HG02938 (cell line): Measurements from ENCODE around the gene MSH4.
A peak's percentile ranks its signal among the peaks of the same experiment; 100 is the strongest.
"Not testable (repeated sequence)": the region's sequence is repeated elsewhere in the genome, so short reads cannot be mapped to it uniquely, and the experiment has no call there.

Experiments used
- ATAC-seq: cut with Tn5 transposase; IDR thresholded peaks from one replicate; pipeline ENCODE4 v1.9.1; 2021; ENCODE audit warnings: mild to moderate bottlenecking, moderate library complexity; ENCODE audit not compliant: unreplicated experiment

The MSH4 gene

GRCh38 chr1:75796376-75797272, at the start of gene MSH4:
Gene MSH4, plus strand, starts transcription at chr1:75796882. Its CDS starts 104 bp downstream, at chr1:75796986.
- ATAC-seq: no peak

- ATAC-seq: not testable (repeated sequence)
Measured at GRCh38 chr1:75757210-75757609, 39.5 kb upstream of the MSH4 start.

- not testable (repeated sequence) for ATAC-seq
Measured at GRCh38 chr1:75758543-75758942, 38.1 kb upstream of the MSH4 start.

- ATAC-seq: no peak
Measured at GRCh38 chr1:75764057-75764655, 32.5 kb upstream of the MSH4 start.

GRCh38 chr1:75765697-75766355, 30.9 kb upstream of the MSH4 start:
- ATAC-seq: no peak

GRCh38 chr1:75768016-75768415, 28.7 kb upstream of the MSH4 start:
- no peak for ATAC-seq

GRCh38 chr1:75770761-75771160, 25.9 kb upstream of the MSH4 start:
- ATAC-seq: no peak

GRCh38 chr1:75771978-75772377, 24.7 kb upstream of the MSH4 start:
- no peak for ATAC-seq

GRCh38 chr1:75777812-75778211, 18.9 kb upstream of the MSH4 start:
- ATAC-seq: not testable (repeated sequence)

- ATAC-seq: not testable (repeated sequence)
Measured at GRCh38 chr1:75778694-75779093, 18.0 kb upstream of the MSH4 start.

GRCh38 chr1:75780183-75780582, 16.5 kb upstream of the MSH4 start:
- ATAC-seq: not testable (repeated sequence)

GRCh38 chr1:75783920-75784319, 12.8 kb upstream of the MSH4 start:
- not testable (repeated sequence) for ATAC-seq

GRCh38 chr1:75785320-75785982, 11.2 kb upstream of the MSH4 start:
- ATAC-seq: peak; percentile 26

GRCh38 chr1:75785983-75786853, 10.5 kb upstream of the MSH4 start, which contains the start of gene RABGGTB:
Gene RABGGTB, plus strand, starts transcription at chr1:75786256. Its CDS starts 16 bp downstream, at chr1:75786272.
- peak; percentile 74 for ATAC-seq

GRCh38 chr1:75786901-75787493, 9.7 kb upstream of the MSH4 start:
- ATAC-seq: no peak

- no peak for ATAC-seq
Measured at GRCh38 chr1:75787524-75787923, 9.2 kb upstream of the MSH4 start.

- no peak for ATAC-seq
Measured at GRCh38 chr1:75789988-75790387, 6.7 kb upstream of the MSH4 start.

GRCh38 chr1:75791022-75791421, 5.7 kb upstream of the MSH4 start:
- ATAC-seq: no peak

- ATAC-seq: no peak
Measured at GRCh38 chr1:75792091-75792490, 4.6 kb upstream of the MSH4 start.

GRCh38 chr1:75794382-75794781, 2.3 kb upstream of the MSH4 start:
- ATAC-seq: no peak
